Loucy (cell line): Measurements from ENCODE around the gene NCBP2.

Experiments used
- H2AFZ ChIP-seq: fragments of 200-600 bp; sonication (generic); 2 replicates; pipeline ENCODE4 v1.6.0; 2016; ENCODE audit warnings: antibody characterized with exemption, mild to moderate bottlenecking, low read length, moderate library complexity
- H3F3A ChIP-seq: fragments of 200-600 bp; 2 replicates; pipeline ENCODE4 v1.6.0; 2016; ENCODE audit warnings: antibody characterized with exemption, low read depth, mild to moderate bottlenecking
- H3K27me3 ChIP-seq: fragments of 200-600 bp; sonication (generic); 2 replicates; pipeline ENCODE4 v1.6.1; 2014; ENCODE audit warnings: low read length, mild to moderate bottlenecking; ENCODE audit not compliant: insufficient read depth, poor library complexity, severe bottlenecking
- H3K36me3 ChIP-seq: fragments of 200-600 bp; sonication (generic); 2 replicates; pipeline ENCODE4 v1.6.1; 2016; ENCODE audit warnings: low read length; ENCODE audit not compliant: insufficient read depth
- H3K4me1 ChIP-seq: fragments of 200-600 bp; sonication (generic); 2 replicates; pipeline ENCODE4 v1.5.1; 2014; ENCODE audit warnings: low read length, mild to moderate bottlenecking; ENCODE audit not compliant: insufficient read depth, poor library complexity, severe bottlenecking
- H3K4me2 ChIP-seq: fragments of 200-600 bp; sonication (generic); 2 replicates; pipeline ENCODE4 v1.6.0; 2014; ENCODE audit warnings: antibody characterized with exemption, low read length, low read depth, mild to moderate bottlenecking; ENCODE audit not compliant: poor library complexity, severe bottlenecking
- H3K4me3 ChIP-seq: fragments of 200-600 bp; sonication (generic); 2 replicates; pipeline ENCODE4 v1.5.1; 2014; ENCODE audit warnings: low read length, mild to moderate bottlenecking, mixed read lengths; ENCODE audit not compliant: poor library complexity, severe bottlenecking
- H3K79me2 ChIP-seq: fragments of 200-600 bp; sonication (generic); 2 replicates; pipeline ENCODE4 v1.6.1; 2014; ENCODE audit warnings: low read length; ENCODE audit not compliant: insufficient read depth
- H3K9ac ChIP-seq: fragments of 200-600 bp; sonication (generic); 2 replicates; pipeline ENCODE4 v1.6.0; 2014; ENCODE audit warnings: mild to moderate bottlenecking, low read depth, low read length, moderate library complexity; ENCODE audit not compliant: poor library complexity, severe bottlenecking
- H3K9me2 ChIP-seq: fragments of 200-600 bp; sonication (generic); replicated peaks from 2 replicates; pipeline ENCODE4 v1.6.1; 2016; ENCODE audit warnings: low read depth, low read length, mixed read lengths
- H3K9me3 ChIP-seq: fragments of 200-600 bp; sonication (generic); 2 replicates; pipeline ENCODE4 v1.6.1; 2014; ENCODE audit warnings: mild to moderate bottlenecking, antibody characterized with exemption, low read length, low read depth; ENCODE audit not compliant: insufficient read depth
- H4K20me1 ChIP-seq: fragments of 200-600 bp; sonication (generic); 2 replicates; pipeline ENCODE4 v1.6.0; 2014; ENCODE audit warnings: antibody characterized with exemption, low read length, mild to moderate bottlenecking; ENCODE audit not compliant: insufficient read depth, poor library complexity, severe bottlenecking
- CTCF ChIP-seq: fragments of 200-600 bp; sonication (generic); conservative IDR thresholded peaks from 2 replicates; pipeline ENCODE4 v1.5.1; 2014; ENCODE audit warnings: mild to moderate bottlenecking, antibody characterized with exemption, low read length
- EZH2phosphoT487 ChIP-seq: fragments of 200-600 bp; IDR thresholded peaks from 2 replicates; pipeline ENCODE4 v1.6.1; 2018; ENCODE audit warnings: antibody characterized with exemption, mild to moderate bottlenecking, moderate library complexity, borderline replicate concordance

NCBP2 gene

GRCh38 chr3:196916221-196916620 lies 26.1 kb downstream of the NCBP2 start:
- H3K4me2 ChIP-seq = no peak overlapping the region
- H3K27me3 ChIP-seq = no peaks in the 10 kb centered on the region
- H3K9ac ChIP-seq = no peak overlapping the region
- H3K9me2 ChIP-seq = no peaks in the 10 kb centered on the region
- no peaks in the 10 kb centered on the region for H3K4me1 ChIP-seq
- H4K20me1 ChIP-seq = no peaks in the 10 kb centered on the region
- no peak overlapping the region for H2AFZ ChIP-seq
- no peak for TF ChIP-seq EZH2phosphoT487
- no peak for TF ChIP-seq CTCF
- peaks cover 19% of the 10 kb centered on the region; the same call in 1 of the 2 replicates for H3K36me3 ChIP-seq
- no peaks in the 10 kb centered on the region for H3K9me3 ChIP-seq
- H3K79me2 ChIP-seq = no peaks in the 10 kb centered on the region
- H3F3A ChIP-seq = no peaks in the 10 kb centered on the region
- no peak overlapping the region for H3K4me3 ChIP-seq

- Histone ChIP-seq H3K9me3 (no peaks in the 10 kb centered on the region), H3K36me3 (peaks cover 19% of the 10 kb centered on the region; the same call in 1 of the 2 replicates), H3K4me2 (no peak overlapping the region), H3K9me2 (no peaks in the 10 kb centered on the region), H2AFZ (no peak overlapping the region), H3K4me3 (no peak overlapping the region), H3K27me3 (no peaks in the 10 kb centered on the region), H3K9ac (no peak overlapping the region), H3K4me1 (no peaks in the 10 kb centered on the region), H3K79me2 (no peaks in the 10 kb centered on the region), H4K20me1 (no peaks in the 10 kb centered on the region), H3F3A (no peaks in the 10 kb centered on the region)
- TF ChIP-seq EZH2phosphoT487 (no peak), CTCF (no peak)
Observed at GRCh38 chr3:196915375-196915774, 27.0 kb downstream of the NCBP2 start.

GRCh38 chr3:196914866-196915265 lies 27.5 kb downstream of the NCBP2 start:
- no peak overlapping the region for H3K9ac ChIP-seq
- no peak overlapping the region for H3K4me2 ChIP-seq
- H3K9me3 ChIP-seq = no peaks in the 10 kb centered on the region
- H3K4me3 ChIP-seq = no peak overlapping the region
- H3K4me1 ChIP-seq = no peaks in the 10 kb centered on the region
- TF ChIP-seq EZH2phosphoT487 (no peak), CTCF (no peak)
- H3F3A ChIP-seq = no peaks in the 10 kb centered on the region
- H3K27me3 ChIP-seq = no peaks in the 10 kb centered on the region
- no peaks in the 10 kb centered on the region for H3K9me2 ChIP-seq
- no peaks in the 10 kb centered on the region for H4K20me1 ChIP-seq
- H3K36me3 ChIP-seq = peaks cover 19% of the 10 kb centered on the region; the same call in 1 of the 2 replicates
- no peaks in the 10 kb centered on the region for H3K79me2 ChIP-seq
- H2AFZ ChIP-seq = no peak overlapping the region
